Tibial artery (tissue), 4 donors: ENCODE measurements around the gene ZNF593OS.

Source experiments
- DNase-seq, 2 donors: peaks; one replicate each; pipeline ENCODE4 v3.0.0-alpha.2; 2019
- H3K27ac ChIP-seq, 2 donors: fragments of 200-600 bp; sonication (generic) in 1 of 2; 1 replicate in 1 of 2; 2 replicates in 1 of 2; pipeline ENCODE4 v1.5.1; 2018 to 2019; ENCODE audit warnings: mild to moderate bottlenecking in 1 of 2
- H3K27me3 ChIP-seq, 2 donors: fragments of 200-600 bp; sonication (generic) in 1 of 2; one replicate each; pipeline versions ENCODE4 v1.5.1 to v1.6.0; 2016 to 2019
- H3K36me3 ChIP-seq, 3 donors: fragments of 200-600 bp; sonication (generic) in 2 of 3; one replicate each; pipeline ENCODE4 v1.5.1; 2016 to 2019; ENCODE audit warnings: mild to moderate bottlenecking in 2 of 3
- H3K4me1 ChIP-seq, 4 donors: fragments of 200-600 bp; sonication (generic) in 2 of 4; 1 replicate in 3 of 4; 2 replicates in 1 of 4; pipeline ENCODE4 v1.5.1; 2016 to 2019
- H3K4me3 ChIP-seq, 2 donors: fragments of 200-600 bp; sonication (generic) in 1 of 2; 1 replicate in 1 of 2; 2 replicates in 1 of 2; pipeline ENCODE4 v1.5.1; 2018 to 2019; ENCODE audit warnings: mild to moderate bottlenecking in 2 of 2
- H3K9me3 ChIP-seq, 3 donors: fragments of 200-600 bp; sonication (generic) in 1 of 3; one replicate each; pipeline ENCODE4 v1.5.1; 2016 to 2019
- intact Hi-C: fragments of 100-400 bp; cut with DNase I; formaldehyde crosslinking; loops from one replicate; pipeline ENCODE4 v1.15.0; 2023; ENCODE audit warnings: low total_unique reads
- TF ChIP-seq, protein P1 (sequence below), 2 experiments: fragments of 200-600 bp in 1 of 2; fragments of 450-650 bp in 1 of 2; IDR thresholded peaks; one replicate each; pipeline ENCODE4 v1.5.1; 2017 to 2019; ENCODE audit warnings: antibody characterized with exemption in 2 of 2, mild to moderate bottlenecking in 1 of 2, moderate library complexity in 1 of 2

The ZNF593OS gene

GRCh38 chr1:26129778-26130177 is 41.9 kb downstream of the ZNF593OS start:
- intact Hi-C loops: no loop called here
- H3K4me3 ChIP-seq: no peak overlapping the region
- TF ChIP-seq, protein P1, sequence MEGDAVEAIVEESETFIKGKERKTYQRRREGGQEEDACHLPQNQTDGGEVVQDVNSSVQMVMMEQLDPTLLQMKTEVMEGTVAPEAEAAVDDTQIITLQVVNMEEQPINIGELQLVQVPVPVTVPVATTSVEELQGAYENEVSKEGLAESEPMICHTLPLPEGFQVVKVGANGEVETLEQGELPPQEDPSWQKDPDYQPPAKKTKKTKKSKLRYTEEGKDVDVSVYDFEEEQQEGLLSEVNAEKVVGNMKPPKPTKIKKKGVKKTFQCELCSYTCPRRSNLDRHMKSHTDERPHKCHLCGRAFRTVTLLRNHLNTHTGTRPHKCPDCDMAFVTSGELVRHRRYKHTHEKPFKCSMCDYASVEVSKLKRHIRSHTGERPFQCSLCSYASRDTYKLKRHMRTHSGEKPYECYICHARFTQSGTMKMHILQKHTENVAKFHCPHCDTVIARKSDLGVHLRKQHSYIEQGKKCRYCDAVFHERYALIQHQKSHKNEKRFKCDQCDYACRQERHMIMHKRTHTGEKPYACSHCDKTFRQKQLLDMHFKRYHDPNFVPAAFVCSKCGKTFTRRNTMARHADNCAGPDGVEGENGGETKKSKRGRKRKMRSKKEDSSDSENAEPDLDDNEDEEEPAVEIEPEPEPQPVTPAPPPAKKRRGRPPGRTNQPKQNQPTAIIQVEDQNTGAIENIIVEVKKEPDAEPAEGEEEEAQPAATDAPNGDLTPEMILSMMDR (IDR thresholded peaks at IDR 0.05): no peak
- H3K4me1 ChIP-seq: no peaks in the 10 kb centered on the region
- H3K9me3 ChIP-seq: no peaks in the 10 kb centered on the region
- no peak for DNase-seq
- no peaks in the 10 kb centered on the region for H3K36me3 ChIP-seq
- H3K27me3 ChIP-seq: no peaks in the 10 kb centered on the region
- H3K27ac ChIP-seq: no peak overlapping the region

GRCh38 chr1:26127235-26128163 is 44.1 kb downstream of the ZNF593OS start:
- Histone ChIP-seq H3K27me3 (no peaks in the 10 kb centered on the region), H3K4me3 (no peak overlapping the region), H3K27ac (no peak overlapping the region), H3K36me3 (peaks cover 0 to 8% (median 0%) of the 10 kb centered on the region in 3 donors), H3K4me1 (no peaks in the 10 kb centered on the region), H3K9me3 (no peaks in the 10 kb centered on the region)
- TF ChIP-seq, protein P1 (IDR thresholded peaks at IDR 0.05): no peak
- DNase-seq: no peak
- intact Hi-C loops: no loop called here

- DNase-seq: peak in 1 of 2 donors; percentile 31
- Histone ChIP-seq H3K36me3 (peaks cover 0 to 9% (median 8%) of the 10 kb centered on the region in 3 donors), H3K9me3 (no peaks in the 10 kb centered on the region), H3K4me3 (no peak overlapping the region), H3K27ac (no peak overlapping the region), H3K4me1 (no peaks in the 10 kb centered on the region), H3K27me3 (no peaks in the 10 kb centered on the region)
- intact Hi-C loops: no loop called here
- TF ChIP-seq, protein P1 (IDR thresholded peaks at IDR 0.05): no peak
Observed at GRCh38 chr1:26126321-26127084, 45.1 kb downstream of the ZNF593OS start.

DNA sequence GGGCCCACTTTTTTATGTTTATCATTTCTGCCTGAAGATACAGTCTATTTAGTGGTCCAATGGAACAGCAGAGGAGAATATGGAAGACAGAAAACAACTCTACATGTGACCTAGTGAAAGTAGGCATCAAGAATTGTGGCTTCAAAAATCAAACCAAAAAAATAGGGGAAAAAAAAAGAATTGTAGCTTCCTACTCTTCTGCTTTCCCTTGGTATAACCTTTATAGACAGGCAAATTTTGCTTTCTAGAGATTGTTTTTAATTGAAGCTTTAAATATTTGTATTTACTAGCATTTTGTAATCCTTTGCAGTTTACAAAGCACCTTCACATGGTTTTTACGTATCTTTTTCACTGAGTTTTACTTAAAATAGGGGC is 45.7 kb downstream of the ZNF593OS start:
- no peak for DNase-seq
- no peaks in the 10 kb centered on the region for H3K9me3 ChIP-seq
- no peak overlapping the region for H3K27ac ChIP-seq
- no peaks in the 10 kb centered on the region for H3K27me3 ChIP-seq
- no peak overlapping the region for H3K4me3 ChIP-seq
- H3K36me3 ChIP-seq: peaks cover 0 to 9% (median 8%) of the 10 kb centered on the region in 3 donors
- intact Hi-C loops: no loop called here
- H3K4me1 ChIP-seq: no peaks in the 10 kb centered on the region
- TF ChIP-seq, protein P1 (IDR thresholded peaks at IDR 0.05): no peak

DNA sequence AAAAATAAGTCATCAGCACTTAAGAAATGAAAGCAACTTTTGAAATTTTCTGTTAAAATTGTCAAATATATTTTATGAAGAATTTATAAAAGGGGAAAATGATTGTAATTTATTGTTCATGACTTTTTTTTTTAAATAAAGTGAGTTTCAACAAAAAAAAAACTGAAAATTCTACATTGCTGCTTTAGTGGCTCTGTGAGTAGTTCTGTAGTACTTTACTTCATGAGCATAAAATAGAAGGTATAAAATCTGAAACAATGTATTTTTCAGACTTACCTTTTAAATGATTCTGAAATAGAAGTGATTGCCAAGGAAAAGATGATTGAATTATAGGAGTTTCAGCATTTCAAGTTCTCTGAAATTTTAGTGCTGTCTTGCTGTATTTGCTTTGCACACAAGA is 46.2 kb downstream of the ZNF593OS start:
- Histone ChIP-seq H3K4me3 (no peak overlapping the region), H3K27ac (no peak overlapping the region), H3K4me1 (no peaks in the 10 kb centered on the region), H3K36me3 (peaks cover 0 to 11% (median 9%) of the 10 kb centered on the region in 3 donors), H3K27me3 (no peaks in the 10 kb centered on the region), H3K9me3 (no peaks in the 10 kb centered on the region)
- DNase-seq: no peak
- TF ChIP-seq, protein P1 (IDR thresholded peaks at IDR 0.05): no peak
- intact Hi-C loops: no loop called here
